Measurements from ENCODE around the gene CLDN25.
"Not testable (repeated sequence)": the region's sequence is repeated elsewhere in the genome, so short reads cannot be mapped to it uniquely, and the experiment has no call there.

The CLDN25 gene

GRCh38 chr11:113779496-113779895, at the start of gene CLDN25:
TSS of gene CLDN25 (plus strand) at chr11:113779796. CDS start at chr11:113779796, 0 bp downstream.
- DNase-seq, result no peak

GRCh38 chr11:113730887-113731726, 48.5 kb upstream of the CLDN25 start:
- DNase-seq, result no peak

GRCh38 chr11:113732092-113732491, 47.5 kb upstream of the CLDN25 start:
- no peak for DNase-seq

- DNase-seq, result no peak
These were observed 43.3 kb upstream of the CLDN25 start for GRCh38 chr11:113736323-113736722.

- DNase-seq, result no peak
These were observed 26.7 kb upstream of the CLDN25 start for GRCh38 chr11:113752932-113753331.

- DNase-seq, result no peak
These were observed 19.4 kb upstream of the CLDN25 start for GRCh38 chr11:113760241-113760640.

- not testable (repeated sequence) for DNase-seq
These were observed 16.6 kb upstream of the CLDN25 start for GRCh38 chr11:113763040-113763439.

GRCh38 chr11:113764527-113765219, 14.9 kb upstream of the CLDN25 start:
- no peak for DNase-seq

- DNase-seq, result no peak
These were observed 7.6 kb upstream of the CLDN25 start for GRCh38 chr11:113771964-113772363.

GRCh38 chr11:113773092-113773415, 6.5 kb upstream of the CLDN25 start:
- DNase-seq, result no peak

GRCh38 chr11:113773416-113774173, 6.0 kb upstream of the CLDN25 start, which contains the start of gene ZW10:
TSS of gene ZW10 (minus strand) at chr11:113773692. CDS start at chr11:113773666, 26 bp downstream.
- peak; percentile 90 to 93 for DNase-seq

GRCh38 chr11:113774174-113774503, 5.5 kb upstream of the CLDN25 start:
- no peak for DNase-seq

- no peak for DNase-seq
These were observed 1.3 kb upstream of the CLDN25 start for GRCh38 chr11:113778111-113778910.

- DNase-seq, result no peak
These were observed 2.1 kb downstream of the CLDN25 start for GRCh38 chr11:113781682-113782081.

- DNase-seq, result no peak
These were observed 2.5 kb downstream of the CLDN25 start for GRCh38 chr11:113782134-113782533.

- DNase-seq, result not testable (repeated sequence)
These were observed 9.4 kb downstream of the CLDN25 start for GRCh38 chr11:113789016-113789415.

GRCh38 chr11:113789675-113790320, 10.2 kb downstream of the CLDN25 start:
- DNase-seq, result no peak

GRCh38 chr11:113796663-113797259, 17.2 kb downstream of the CLDN25 start:
- DNase-seq, result peak in 1 of 2 donors; percentile 38

GRCh38 chr11:113802621-113803020, 23.0 kb downstream of the CLDN25 start:
- DNase-seq, result no peak

- DNase-seq, result no peak
These were observed 26.0 kb downstream of the CLDN25 start for GRCh38 chr11:113805640-113806039.

GRCh38 chr11:113806406-113806805, 26.8 kb downstream of the CLDN25 start:
- peak in 1 of 2 donors; percentile 7 for DNase-seq

GRCh38 chr11:113808931-113809330, 29.3 kb downstream of the CLDN25 start:
- DNase-seq, result no peak
